ENCODE measurements around the gene C11orf42.
A peak's percentile ranks its signal among the peaks of the same experiment; 100 is the strongest.

Gene C11orf42

DNA sequence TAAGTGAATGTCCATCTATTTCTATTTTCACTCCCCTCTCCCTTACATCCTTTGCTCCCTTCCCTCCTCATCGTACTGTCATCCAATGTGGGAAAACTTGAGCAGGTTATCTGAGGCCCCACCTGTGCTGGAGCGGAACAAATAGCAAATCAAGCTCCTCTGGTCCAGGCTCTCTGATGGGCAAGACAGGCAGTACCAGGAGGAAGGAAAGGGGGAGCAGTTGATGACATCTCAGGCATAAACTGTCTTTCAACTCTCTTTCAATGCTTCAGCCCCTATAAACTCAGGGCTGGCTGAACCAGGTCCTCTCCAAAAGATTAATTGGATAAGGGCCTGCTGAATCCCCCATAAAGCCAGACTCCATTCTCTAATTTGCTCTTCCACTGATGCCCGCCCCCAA is 52.8 kb downstream of the C11orf42 start:
- in situ Hi-C loops (cut with HindIII; ENCODE audit: low sequenced_read_pairs) = loop anchor here (10.0 kb wide), 1 partner anchor 87 kb away; no protein-coding TSS in a partner anchor
- H3K4me3 ChIP-seq (ENCODE audit: low read depth, low read length) = no peak overlapping the region
- peak; percentile 9 for TF ChIP-seq CTCF (IDR thresholded peaks at IDR 0.05; ENCODE audit: low read depth, low read length, missing control alignments)
- DNase-seq (ENCODE audit: low read depth) = no peak

DNA sequence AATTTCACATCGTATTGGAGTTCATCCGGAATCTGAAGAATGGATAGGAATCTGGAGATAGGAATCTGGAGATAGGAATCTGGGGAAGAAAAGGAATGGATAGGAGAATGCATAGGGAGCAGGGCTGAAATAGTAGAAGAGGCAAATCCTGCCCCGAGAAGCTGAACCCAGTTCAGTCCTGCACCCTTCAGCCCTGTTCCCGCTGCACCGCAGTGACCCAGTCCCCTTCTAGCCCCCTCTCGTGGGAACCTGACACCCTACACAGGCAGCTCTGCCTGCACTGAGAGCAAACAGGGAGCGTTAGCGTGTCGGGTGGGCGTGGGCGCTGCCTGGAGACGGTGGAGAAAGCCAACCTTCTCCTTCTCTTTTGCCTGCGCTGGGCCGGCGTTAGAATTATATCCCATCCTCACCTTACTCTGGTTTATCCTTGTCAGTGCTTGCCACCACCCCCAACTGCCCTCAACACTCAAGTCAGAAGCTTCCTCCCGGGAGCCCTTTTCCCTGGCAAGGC is 53.3 kb downstream of the C11orf42 start:
- H3K4me3 ChIP-seq (ENCODE audit: low read depth, low read length) = no peak overlapping the region
- no peak for DNase-seq (ENCODE audit: low read depth)
- in situ Hi-C loops (cut with HindIII; ENCODE audit: low sequenced_read_pairs) = loop anchor here (10.0 kb wide), 1 partner anchor 86 kb away; no protein-coding TSS in a partner anchor

DNA sequence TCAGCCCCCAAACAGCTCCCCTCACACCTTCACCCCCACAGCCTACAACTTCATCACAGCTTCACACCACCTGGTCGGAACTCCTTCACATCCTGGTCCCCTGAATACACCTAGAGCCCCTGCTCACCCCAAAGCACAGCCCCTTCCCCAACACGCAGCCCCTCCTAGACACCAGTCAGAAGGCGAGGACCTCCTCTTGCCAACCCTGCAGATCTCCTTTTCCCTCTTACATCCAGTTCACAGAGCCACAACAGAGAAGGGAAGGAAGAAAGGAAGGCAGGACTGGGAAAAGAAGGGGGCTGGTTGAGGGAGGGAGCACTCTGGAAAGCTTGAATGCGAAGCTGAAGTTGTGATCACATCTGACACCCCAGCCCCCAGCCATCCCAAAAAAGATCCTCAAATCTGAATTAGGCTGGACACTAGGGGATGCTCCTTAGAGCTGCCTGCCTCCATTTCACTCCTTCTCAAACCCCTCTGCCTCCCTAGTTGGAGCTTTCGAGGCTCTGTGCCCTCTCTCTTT is 54.9 kb downstream of the C11orf42 start:
- DNase-seq (ENCODE audit: low read depth) = no peak
- no peak overlapping the region for H3K4me3 ChIP-seq (ENCODE audit: low read depth, low read length)
- no peak for TF ChIP-seq CTCF (IDR thresholded peaks at IDR 0.05; ENCODE audit: low read depth, low read length, missing control alignments)
- in situ Hi-C loops (cut with HindIII; ENCODE audit: low sequenced_read_pairs) = no loop called here

More for the DNA sequence above, 53.3 kb downstream of the C11orf42 start:
- no peak for TF ChIP-seq CTCF (IDR thresholded peaks at IDR 0.05; ENCODE audit: low read depth, low read length, missing control alignments)
